Hepatocyte (in vitro differentiated cells): Measurements from ENCODE around the gene CPEB2. TPM values are rescaled to one million over a fixed set of nuclear protein-coding genes. Genes with fewer than 3 reads are reported as not detected.
A peak's percentile ranks its signal among the peaks of the same experiment; 100 is the strongest.

Experiments used
- DNase-seq: peaks from one replicate; pipeline ENCODE4 v3.0.0-alpha.2; 2016; ENCODE audit warnings: low spot score
- H2AFZ ChIP-seq: fragments of 200-600 bp; sonication (generic); 2 replicates; pipeline ENCODE4 v1.6.0; 2016; ENCODE audit warnings: antibody characterized with exemption, mild to moderate bottlenecking
- H3K27ac ChIP-seq: fragments of 200-600 bp; sonication (generic); 2 replicates; pipeline ENCODE4 v1.5.1; 2016; ENCODE audit warnings: mild to moderate bottlenecking
- H3K27me3 ChIP-seq: fragments of 200-600 bp; sonication (generic); 2 replicates; pipeline ENCODE4 v1.6.1; 2016
- H3K36me3 ChIP-seq: fragments of 200-600 bp; sonication (generic); replicated peaks from 2 replicates; pipeline ENCODE4 v1.5.1; 2016; ENCODE audit warnings: low read depth; ENCODE audit not compliant: insufficient read depth
- H3K4me1 ChIP-seq: fragments of 200-600 bp; sonication (generic); 2 replicates; pipeline ENCODE4 v1.5.1; 2016; ENCODE audit warnings: mild to moderate bottlenecking, moderate library complexity; ENCODE audit not compliant: insufficient read depth
- H3K4me2 ChIP-seq: fragments of 200-600 bp; sonication (generic); 2 replicates; pipeline ENCODE4 v1.6.0; 2016
- H3K4me3 ChIP-seq: fragments of 200-600 bp; sonication (generic); 2 replicates; pipeline ENCODE4 v1.5.1; 2016; ENCODE audit warnings: mild to moderate bottlenecking
- H3K79me2 ChIP-seq: fragments of 200-600 bp; sonication (generic); 2 replicates; pipeline ENCODE4 v1.6.0; 2017; ENCODE audit warnings: mild to moderate bottlenecking
- H3K9me2 ChIP-seq: fragments of 200-600 bp; sonication (generic); replicated peaks from 2 replicates; pipeline ENCODE4 v1.6.0; 2017; ENCODE audit warnings: mild to moderate bottlenecking; ENCODE audit not compliant: insufficient read depth
- H3K9me3 ChIP-seq: fragments of 200-600 bp; sonication (generic); 2 replicates; pipeline ENCODE4 v1.5.1; 2016; ENCODE audit warnings: low read depth, mild to moderate bottlenecking
- H4K20me1 ChIP-seq: fragments of 200-600 bp; sonication (generic); 2 replicates; pipeline ENCODE4 v1.6.0; 2016; ENCODE audit warnings: mild to moderate bottlenecking; ENCODE audit not compliant: insufficient read depth, poor library complexity, severe bottlenecking
- CTCF ChIP-seq: fragments of 200-600 bp; sonication (generic); IDR thresholded peaks from 2 replicates; pipeline ENCODE4 v1.5.1; 2016; ENCODE audit warnings: antibody characterized with exemption, mild to moderate bottlenecking; ENCODE audit not compliant: poor library complexity
- EZH2 ChIP-seq: fragments of 200-600 bp; sonication (generic); IDR thresholded peaks from 2 replicates; pipeline ENCODE4 v1.6.1; 2016; ENCODE audit warnings: antibody characterized with exemption, mild to moderate bottlenecking, borderline replicate concordance
- EZH2phosphoT487 ChIP-seq: fragments of 200-600 bp; sonication (generic); IDR thresholded peaks from one replicate; pipeline ENCODE4 v1.6.1; 2018; ENCODE audit warnings: antibody characterized with exemption, mild to moderate bottlenecking, low read depth, moderate library complexity; ENCODE audit not compliant: unreplicated experiment, severe bottlenecking
- WGBS: methylation state at CpG from one replicate; pipeline ENCODE4 v1.1.6; 2016; ENCODE audit warnings: low lambda C conversion rate; ENCODE audit errors: missing lambda C conversion rate; 5-methylcytosine and 5-hydroxymethylcytosine counted together
- polyA plus RNA-seq: library from polyadenylated mRNA; unstranded; fragments of >200 nt; fragmentation: Nextera tagmentation; extraction: Ambion mirVana; gene quantifications from 2 replicates; pipeline ENCODE4 v1.2.1, GENCODE V29; 2016
- total RNA-seq: library from RNA; depleted of rRNA; stranded (reverse); fragments of >200 nt; gene quantifications from 2 replicates; pipeline ENCODE4 v1.2.3, GENCODE V29; 2014

The CPEB2 gene
- total and polyA plus RNA-seq, 2 experiments from 2014 or later = 4.4 to 18.1 TPM

- Histone ChIP-seq H3K79me2 (no peaks in the 10 kb centered on the region), H2AFZ (no peak overlapping the region), H3K9me3 (no peaks in the 10 kb centered on the region), H3K27me3 (no peaks in the 10 kb centered on the region), H3K4me1 (no peaks in the 10 kb centered on the region), H3K36me3 (no peaks in the 10 kb centered on the region), H4K20me1 (no peaks in the 10 kb centered on the region), H3K27ac (no peak overlapping the region), H3K4me2 (no peak overlapping the region), H3K4me3 (no peak overlapping the region), H3K9me2 (no peaks in the 10 kb centered on the region)
- DNase-seq = no peak
- TF ChIP-seq CTCF = no peak
- TF ChIP-seq EZH2 = no peak
- TF ChIP-seq EZH2phosphoT487 = no peak
- WGBS = 89% methylated on average over 3 of the region's 3 CpGs
Observed at GRCh38 chr4:14967982-14968381, 34.3 kb upstream of the CPEB2 start.

- Histone ChIP-seq H3K4me3 (no peak overlapping the region), H3K36me3 (no peaks in the 10 kb centered on the region), H3K27me3 (no peaks in the 10 kb centered on the region), H3K4me2 (no peak overlapping the region), H3K9me2 (no peaks in the 10 kb centered on the region), H4K20me1 (no peaks in the 10 kb centered on the region), H2AFZ (no peak overlapping the region), H3K79me2 (no peaks in the 10 kb centered on the region), H3K4me1 (no peaks in the 10 kb centered on the region), H3K9me3 (no peaks in the 10 kb centered on the region), H3K27ac (no peak overlapping the region)
- TF ChIP-seq EZH2 (no peak), CTCF (no peak), EZH2phosphoT487 (no peak)
- DNase-seq = no peak
Observed at GRCh38 chr4:14977830-14978229, 24.5 kb upstream of the CPEB2 start.

- TF ChIP-seq CTCF (no peak), EZH2phosphoT487 (no peak), EZH2 (no peak)
- H3K4me3 ChIP-seq = no peak overlapping the region
- no peak for DNase-seq
- H3K9me2 ChIP-seq = no peaks in the 10 kb centered on the region
- WGBS = 85% methylated on average over 1 of the region's 1 CpG
- no peak overlapping the region for H3K4me2 ChIP-seq
- H4K20me1 ChIP-seq = no peaks in the 10 kb centered on the region
- no peak overlapping the region for H3K27ac ChIP-seq
- no peaks in the 10 kb centered on the region for H3K27me3 ChIP-seq
- no peaks in the 10 kb centered on the region for H3K9me3 ChIP-seq
- H3K79me2 ChIP-seq = no peaks in the 10 kb centered on the region
- no peaks in the 10 kb centered on the region for H3K4me1 ChIP-seq
- H2AFZ ChIP-seq = no peak overlapping the region
- H3K36me3 ChIP-seq = no peaks in the 10 kb centered on the region
Observed at GRCh38 chr4:14984448-14984847, 17.8 kb upstream of the CPEB2 start.

GRCh38 chr4:14985161-14985560 is 17.1 kb upstream of the CPEB2 start:
- H4K20me1 ChIP-seq = no peaks in the 10 kb centered on the region
- H3K79me2 ChIP-seq = no peaks in the 10 kb centered on the region
- H3K36me3 ChIP-seq = no peaks in the 10 kb centered on the region
- WGBS = 70% methylated on average over 1 of the region's 1 CpG
- H3K9me3 ChIP-seq = no peaks in the 10 kb centered on the region
- H3K4me2 ChIP-seq = no peak overlapping the region
- TF ChIP-seq EZH2 (no peak), EZH2phosphoT487 (no peak)
- H3K27ac ChIP-seq = peak overlapping the region; percentile 17
- no peak for DNase-seq
- no peaks in the 10 kb centered on the region for H3K27me3 ChIP-seq
- no peak overlapping the region for H2AFZ ChIP-seq
- H3K9me2 ChIP-seq = no peaks in the 10 kb centered on the region
- H3K4me3 ChIP-seq = no peak overlapping the region
- no peaks in the 10 kb centered on the region for H3K4me1 ChIP-seq
